DMS79 treated with DMSO at 0.1 percent for 48 hours (cell line): ENCODE results near the gene DIRAS2.
"Not testable (repeated sequence)": the region's sequence is repeated elsewhere in the genome, so short reads cannot be mapped to it uniquely, and the experiment has no call there.

Source experiments
- DNase-seq: peaks from one replicate; lab custom pipeline; 2025; lab: John Stamatoyannopoulos, UW

DIRAS2 gene

GRCh38 chr9:90642570-90643539 lies at the start of gene DIRAS2:
TSS of gene DIRAS2 (minus strand) at chr9:90642824. CDS start at chr9:90613827, 28,997 bp downstream.
- peak; percentile 71 for DNase-seq

GRCh38 chr9:90684736-90685135 lies 42.1 kb upstream of the DIRAS2 start:
- no peak for DNase-seq

DNA sequence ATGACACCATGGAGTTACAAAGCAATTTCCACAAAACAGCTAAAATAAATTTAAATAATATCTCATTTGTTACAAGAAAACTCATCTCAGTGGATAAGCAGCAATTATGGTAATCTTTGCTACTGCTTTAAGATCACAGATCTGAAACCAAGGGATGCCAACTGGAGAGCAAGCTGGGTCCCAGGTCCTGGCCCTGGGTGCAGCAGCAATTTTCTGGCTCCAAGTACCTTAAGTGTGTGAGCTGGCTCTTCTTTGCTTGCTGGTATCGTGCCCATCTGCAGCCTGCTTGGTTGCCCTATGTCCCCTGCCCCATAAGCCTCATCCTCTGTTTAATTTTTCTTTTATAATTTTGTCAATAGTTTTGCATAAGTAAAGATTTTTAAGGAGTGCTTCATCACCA lies 41.5 kb upstream of the DIRAS2 start:
- no peak for DNase-seq

DNA sequence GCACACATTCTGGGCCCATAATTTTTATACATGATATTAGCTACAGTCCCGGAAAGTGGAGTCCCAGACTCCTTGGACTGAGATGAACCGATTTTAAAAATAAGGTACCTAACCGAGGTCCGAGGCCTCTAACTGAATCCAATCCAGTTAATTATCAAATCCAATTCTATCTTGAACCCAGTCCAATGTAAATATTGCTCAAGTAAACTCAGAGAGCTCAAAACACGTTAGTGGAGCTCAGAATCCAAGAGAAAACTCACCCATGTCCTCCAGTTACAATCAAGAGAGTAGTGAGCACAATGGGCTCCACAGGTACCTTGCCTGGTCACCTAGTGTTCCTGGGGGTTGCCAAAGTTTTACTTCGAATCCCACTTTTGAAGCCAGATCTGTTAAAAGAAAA lies 37.9 kb upstream of the DIRAS2 start:
- DNase-seq: no peak

GRCh38 chr9:90665072-90665471 lies 22.4 kb upstream of the DIRAS2 start:
- DNase-seq: no peak

DNA sequence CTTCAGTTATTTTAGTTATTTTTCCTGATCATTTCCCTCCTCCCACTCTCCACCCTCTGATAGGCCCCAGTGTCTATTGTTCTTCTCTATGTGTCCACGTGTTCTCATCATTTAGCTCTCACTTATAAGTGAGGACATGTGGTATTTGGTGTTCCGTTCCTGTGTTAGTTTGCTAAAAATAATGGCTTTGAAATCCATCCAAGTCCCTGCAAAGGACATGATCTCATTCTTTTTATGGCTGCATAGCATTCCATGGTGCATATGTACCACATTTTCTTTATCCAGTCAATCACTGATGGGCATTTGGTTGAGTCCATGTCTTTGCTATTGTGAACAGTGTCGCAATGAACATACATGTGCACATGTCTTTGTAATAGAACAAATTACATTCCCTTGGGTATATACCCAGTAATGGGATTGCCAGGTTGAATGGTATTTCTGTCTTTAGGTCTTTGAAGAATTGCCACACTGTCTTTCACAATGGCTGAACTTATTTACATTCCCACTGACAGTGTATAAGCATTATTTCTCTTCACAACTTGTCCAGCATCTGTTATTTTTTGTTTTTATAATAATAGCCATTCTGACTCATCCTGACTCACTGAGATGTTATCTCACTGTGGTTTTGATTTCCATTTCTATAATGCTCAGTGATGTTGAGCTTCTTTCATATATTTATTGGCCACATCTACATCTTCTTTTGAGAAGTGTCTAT lies 17.2 kb upstream of the DIRAS2 start:
- no peak for DNase-seq

GRCh38 chr9:90658783-90659182 lies 16.2 kb upstream of the DIRAS2 start:
- no peak for DNase-seq

DNA sequence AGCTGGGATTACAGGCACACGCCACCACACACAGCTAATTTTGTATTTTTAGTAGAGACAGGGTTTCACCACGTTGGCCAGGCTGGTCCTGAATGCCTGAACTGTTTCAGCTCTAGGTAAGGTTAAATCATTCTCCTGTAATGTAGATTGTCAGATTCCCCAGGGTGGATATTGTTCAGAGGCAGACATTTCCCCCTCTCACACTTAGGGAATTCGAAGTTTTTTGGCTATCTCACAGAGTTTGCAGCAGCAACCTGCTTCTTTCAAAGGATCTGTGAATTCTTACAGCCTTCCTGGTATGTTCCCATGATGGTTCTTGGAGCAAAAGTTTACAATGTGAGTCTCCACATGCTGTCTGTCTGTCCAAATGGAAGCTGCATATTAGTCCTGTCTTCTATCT lies 15.6 kb upstream of the DIRAS2 start:
- DNase-seq: no peak

DNA sequence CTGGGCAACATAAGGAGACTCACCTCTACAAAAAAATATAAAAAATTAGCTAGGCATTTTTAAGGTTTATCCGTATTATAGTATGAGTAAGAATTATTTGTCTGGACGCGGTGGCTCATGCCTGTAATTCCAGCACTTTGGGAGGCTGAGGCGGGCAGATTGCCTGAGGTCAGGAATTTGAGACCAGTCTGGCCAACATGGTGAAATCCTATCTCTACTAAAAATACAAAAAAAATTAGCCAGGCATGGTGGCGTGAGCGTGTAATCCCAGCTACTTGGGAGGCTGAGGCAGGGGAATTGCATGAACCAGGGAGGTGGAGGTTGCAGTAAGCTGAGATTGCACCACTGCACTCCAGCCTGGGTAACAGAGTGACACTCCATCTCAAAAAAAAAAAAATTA lies 14.3 kb upstream of the DIRAS2 start:
- not testable (repeated sequence) for DNase-seq

DNA sequence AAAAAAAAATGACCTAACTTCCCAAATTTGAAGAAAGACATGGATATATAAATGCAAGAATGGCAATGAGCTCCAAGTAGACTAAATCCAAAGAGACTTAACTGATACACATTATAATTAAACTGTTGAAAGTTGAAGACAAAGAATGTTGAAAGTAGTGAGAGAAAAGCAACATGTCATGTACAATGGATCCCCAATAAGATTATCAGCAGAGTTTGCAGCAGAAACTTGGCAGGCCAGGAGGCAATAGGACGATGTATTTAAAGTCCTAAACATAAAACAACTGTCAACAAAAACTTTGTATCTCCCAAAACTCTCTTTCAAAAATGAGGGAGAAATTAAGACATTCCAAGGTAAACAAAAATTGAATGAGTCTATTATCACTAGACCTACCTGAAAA lies 8.6 kb upstream of the DIRAS2 start:
- DNase-seq: no peak

- no peak for DNase-seq
Observed at GRCh38 chr9:90647843-90648242, 5.2 kb upstream of the DIRAS2 start.

GRCh38 chr9:90645721-90646120 lies 3.1 kb upstream of the DIRAS2 start:
- DNase-seq: no peak

- DNase-seq: peak; percentile 20
Observed at GRCh38 chr9:90641884-90642487, 638 bp downstream of the DIRAS2 start.

- DNase-seq: no peak
Observed at GRCh38 chr9:90641086-90641485, 1.5 kb downstream of the DIRAS2 start.

- no peak for DNase-seq
Observed at GRCh38 chr9:90640361-90640760, 2.3 kb downstream of the DIRAS2 start.

GRCh38 chr9:90637626-90638025 lies 5.0 kb downstream of the DIRAS2 start:
- DNase-seq: no peak

GRCh38 chr9:90632647-90633207 lies 9.9 kb downstream of the DIRAS2 start:
- no peak for DNase-seq

DNA sequence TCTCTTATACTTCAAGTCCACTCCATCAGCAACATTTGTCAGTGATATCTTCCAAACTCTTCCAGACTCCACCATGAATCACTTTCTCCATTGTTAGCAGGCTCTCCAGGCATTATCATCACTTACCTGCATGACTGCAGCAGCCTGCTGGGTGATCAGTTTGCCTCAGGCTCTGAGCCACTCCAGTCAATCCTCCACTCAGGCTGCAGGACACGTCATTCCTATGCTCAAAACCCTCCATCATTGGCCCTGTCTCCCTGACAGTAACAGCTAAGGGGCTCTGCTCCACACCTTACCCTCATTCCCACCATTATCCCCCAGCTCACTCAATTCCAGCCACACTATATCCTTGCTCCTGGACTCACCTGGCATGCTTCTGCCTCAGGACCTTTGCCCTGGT lies 10.7 kb downstream of the DIRAS2 start:
- no peak for DNase-seq

GRCh38 chr9:90629991-90630390 lies 12.6 kb downstream of the DIRAS2 start:
- peak; percentile 47 for DNase-seq

DNA sequence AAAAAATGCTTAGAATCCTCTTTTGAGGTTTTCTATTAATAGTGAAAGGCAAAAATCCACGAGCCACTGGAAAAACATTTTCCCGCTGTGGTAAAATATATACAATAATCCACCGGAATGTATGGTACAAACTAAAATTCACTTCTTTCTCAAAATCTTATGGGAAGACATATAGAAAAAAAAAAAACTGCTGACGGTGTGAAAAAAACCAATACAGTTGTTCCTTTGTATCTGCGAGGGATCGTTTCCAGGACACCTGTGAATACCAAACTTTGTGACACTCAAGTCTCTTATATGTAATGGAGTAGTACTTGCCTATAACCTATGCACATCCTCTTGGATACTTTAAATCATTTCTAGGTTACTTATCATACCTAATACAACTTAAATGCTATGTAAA lies 13.3 kb downstream of the DIRAS2 start:
- no peak for DNase-seq

- no peak for DNase-seq
Observed at GRCh38 chr9:90616806-90617205, 25.8 kb downstream of the DIRAS2 start.

DNA sequence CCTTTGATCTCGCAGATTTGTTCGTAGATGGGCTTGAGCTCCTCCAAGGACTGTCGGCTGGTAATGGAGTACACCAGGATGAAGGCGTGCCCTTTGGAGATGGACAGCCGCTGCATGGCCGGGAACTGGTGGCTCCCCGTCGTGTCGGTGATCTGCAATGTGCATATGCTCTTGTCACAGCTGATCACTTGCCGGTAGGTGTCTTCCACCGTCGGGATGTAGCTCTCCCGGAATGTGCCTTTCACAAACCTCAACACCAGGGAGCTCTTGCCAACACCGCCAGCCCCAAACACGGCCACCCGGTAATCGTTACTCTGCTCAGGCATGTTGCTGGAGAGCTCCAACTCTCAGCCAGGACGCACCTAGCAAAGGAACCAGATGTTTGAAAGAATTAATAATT lies 29.1 kb downstream of the DIRAS2 start:
- DNase-seq: no peak
